Renal cortex interstitium (tissue), 11 donors: Measurements from ENCODE around the gene ST7. TPM values are rescaled to one million over a fixed set of nuclear protein-coding genes. Genes with fewer than 3 reads are reported as not detected.

Source experiments
- DNase-seq, 11 donors: peaks; one replicate each; pipeline ENCODE4 v3.0.0-alpha.2; 2013; ENCODE audit warnings: low read depth in 9 of 11, low spot score in 4 of 11; ENCODE audit errors: extremely low read depth in 1 of 11
- polyA plus RNA-seq, 3 donors: library from polyadenylated mRNA; unstranded; fragments of 120-200 nt; gene quantifications; one replicate each; pipeline ENCODE4 v1.2.1, GENCODE V29; 2013; ENCODE audit not compliant: insufficient read length in 3 of 3

The ST7 gene
- polyA plus RNA-seq, 3 donors = 27.1 to 30.2 (median 29.6) TPM

- DNase-seq = no peak
Observed at GRCh38 chr7:117248829-117249228, 295.5 kb downstream of the ST7 start.

GRCh38 chr7:117249696-117250095 lies 296.4 kb downstream of the ST7 start:
- DNase-seq = no peak

- no peak for DNase-seq
Observed at GRCh38 chr7:117250245-117250644, 296.9 kb downstream of the ST7 start.

- DNase-seq = no peak
Observed at GRCh38 chr7:117250801-117251200, 297.5 kb downstream of the ST7 start.

- DNase-seq = no peak
Observed at GRCh38 chr7:117251687-117252086, 298.4 kb downstream of the ST7 start.

GRCh38 chr7:117259615-117260014 lies 306.3 kb downstream of the ST7 start:
- DNase-seq = no peak

GRCh38 chr7:117262546-117262945 lies 309.2 kb downstream of the ST7 start:
- DNase-seq = no peak

- DNase-seq = no peak
Observed at GRCh38 chr7:117264716-117265115, 311.4 kb downstream of the ST7 start.

GRCh38 chr7:117269417-117269816 lies 316.1 kb downstream of the ST7 start:
- no peak for DNase-seq

GRCh38 chr7:117269886-117270285 lies 316.6 kb downstream of the ST7 start:
- no peak for DNase-seq

GRCh38 chr7:117270371-117270770 lies 317.1 kb downstream of the ST7 start:
- no peak for DNase-seq

- no peak for DNase-seq
Observed at GRCh38 chr7:117271566-117271965, 318.3 kb downstream of the ST7 start.

- no peak for DNase-seq
Observed at GRCh38 chr7:117272017-117272759, 318.9 kb downstream of the ST7 start.

GRCh38 chr7:117273325-117273724 lies 320.0 kb downstream of the ST7 start:
- no peak for DNase-seq

GRCh38 chr7:117273814-117274225 lies 320.5 kb downstream of the ST7 start:
- peak in 4 of 11 donors; percentile 5 to 27 (median 10) for DNase-seq

GRCh38 chr7:117274951-117275350 lies 321.6 kb downstream of the ST7 start:
- no peak for DNase-seq

GRCh38 chr7:117277576-117277975 lies 324.3 kb downstream of the ST7 start:
- no peak for DNase-seq

- no peak for DNase-seq
Observed at GRCh38 chr7:117278040-117278439, 324.7 kb downstream of the ST7 start.

GRCh38 chr7:117279203-117279602 lies 325.9 kb downstream of the ST7 start:
- DNase-seq = no peak
